Jurkat, Clone E6-1 (cell line): Measurements from ENCODE around the gene INTS6.

Source experiments
- DNase-seq: peaks from one replicate; pipeline ENCODE4 v3.0.0-alpha.2; 2011; ENCODE audit warnings: low read depth, low spot score
- H3K4me3 ChIP-seq: 2 replicates; pipeline ENCODE4 v1.5.1; 2011; ENCODE audit warnings: mild to moderate bottlenecking, low read length, control low read depth, moderate library complexity

INTS6 gene

DNA sequence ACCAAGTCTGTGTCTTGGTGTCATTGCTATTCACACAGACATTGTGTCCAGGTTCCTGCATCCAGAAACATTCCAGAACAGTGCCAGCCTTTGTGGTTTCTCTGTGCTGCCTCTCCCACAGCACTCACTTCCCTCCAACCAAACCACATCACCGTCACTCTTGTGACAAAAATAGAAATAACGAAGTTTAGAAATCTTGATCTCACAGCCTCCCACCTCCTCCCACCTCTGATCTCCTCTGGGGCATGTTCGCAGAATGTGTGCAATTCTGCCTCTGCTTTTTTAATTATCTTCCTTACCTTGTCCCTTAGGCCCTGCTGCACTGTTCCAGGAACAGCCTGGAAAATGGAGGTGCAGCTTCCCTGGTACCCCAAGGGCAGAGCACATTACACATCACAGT is 122.0 kb downstream of the INTS6 start:
- DNase-seq: peak; percentile 57
- H3K4me3 ChIP-seq: no peak overlapping the region; the same call in 1 of the 2 replicates

DNA sequence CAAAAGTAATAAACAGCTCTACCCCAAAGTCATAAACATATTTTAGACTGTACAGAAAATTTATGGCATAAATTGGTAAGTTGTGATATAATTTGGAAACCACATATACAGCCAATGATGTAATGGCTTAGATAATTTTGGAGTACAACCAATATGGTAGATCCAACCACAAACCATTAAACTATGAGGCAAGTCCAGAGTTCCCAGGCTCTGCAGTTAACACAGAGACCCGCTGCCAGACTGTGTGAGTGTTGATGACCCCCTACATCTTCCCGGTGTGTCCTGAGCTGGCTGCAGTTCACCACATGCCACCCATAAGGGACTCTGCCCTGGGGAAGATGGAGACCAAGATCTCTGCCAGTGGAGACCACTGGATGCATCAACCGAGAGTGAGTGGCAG is 123.2 kb downstream of the INTS6 start:
- DNase-seq: no peak
- H3K4me3 ChIP-seq: no peak overlapping the region

DNA sequence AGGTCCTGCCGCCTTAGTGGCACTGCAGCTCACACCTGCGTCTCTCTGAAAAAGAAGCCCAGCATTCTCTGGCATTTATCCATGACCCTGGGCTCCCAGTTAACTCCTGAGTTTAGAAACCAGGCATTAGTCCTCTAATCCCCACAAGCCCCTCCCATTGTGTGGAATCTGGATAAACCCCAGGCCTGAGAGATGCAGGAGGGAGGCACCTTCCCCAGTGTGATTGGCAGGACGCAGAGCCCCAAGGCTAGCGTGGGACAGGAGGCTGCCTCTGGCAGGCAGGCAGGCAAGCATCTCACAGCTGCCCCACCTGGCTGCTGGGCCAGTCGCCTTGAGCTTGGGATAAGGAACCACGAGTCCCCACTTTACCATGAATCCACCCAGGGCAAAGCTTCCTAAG is 124.3 kb downstream of the INTS6 start:
- H3K4me3 ChIP-seq: no peak overlapping the region
- DNase-seq: no peak

DNA sequence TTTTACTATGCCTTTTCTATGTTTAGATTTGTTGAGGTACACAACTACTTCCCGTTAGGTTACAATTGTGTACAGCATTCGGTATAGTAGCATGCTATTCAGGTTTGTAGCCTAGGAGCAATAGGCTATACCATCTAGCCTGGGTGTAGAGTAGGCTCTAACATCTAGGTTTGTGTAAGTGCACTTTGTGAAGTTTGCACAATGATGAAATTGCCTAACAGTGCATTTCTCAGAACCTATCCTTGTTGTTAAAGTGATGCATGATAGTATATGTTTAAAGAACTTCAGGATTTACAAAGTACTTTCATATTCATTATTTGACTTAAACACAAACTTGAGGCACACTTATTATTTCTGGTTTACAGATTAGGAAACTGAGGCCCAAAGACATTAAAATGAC is 124.9 kb downstream of the INTS6 start:
- DNase-seq: no peak
- no peak overlapping the region for H3K4me3 ChIP-seq

DNA sequence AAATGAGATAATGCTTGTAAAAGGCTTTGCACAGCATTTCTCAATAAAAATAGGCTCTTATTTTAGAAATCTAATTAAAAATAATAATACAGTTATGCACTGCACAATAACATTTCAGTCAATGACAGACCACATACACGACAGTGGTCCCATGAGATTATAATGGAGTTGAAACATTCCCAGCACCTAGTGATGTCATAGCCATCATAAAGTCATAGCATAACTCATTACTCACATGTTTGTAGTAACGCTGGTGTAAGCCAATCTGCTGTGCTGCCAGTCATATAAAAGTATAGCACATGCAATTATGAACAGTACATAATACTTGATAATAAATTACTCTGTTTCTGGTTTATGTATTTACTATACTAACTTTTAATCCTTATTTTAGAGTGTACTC is 126.1 kb downstream of the INTS6 start:
- H3K4me3 ChIP-seq: no peak overlapping the region
- DNase-seq: no peak

DNA sequence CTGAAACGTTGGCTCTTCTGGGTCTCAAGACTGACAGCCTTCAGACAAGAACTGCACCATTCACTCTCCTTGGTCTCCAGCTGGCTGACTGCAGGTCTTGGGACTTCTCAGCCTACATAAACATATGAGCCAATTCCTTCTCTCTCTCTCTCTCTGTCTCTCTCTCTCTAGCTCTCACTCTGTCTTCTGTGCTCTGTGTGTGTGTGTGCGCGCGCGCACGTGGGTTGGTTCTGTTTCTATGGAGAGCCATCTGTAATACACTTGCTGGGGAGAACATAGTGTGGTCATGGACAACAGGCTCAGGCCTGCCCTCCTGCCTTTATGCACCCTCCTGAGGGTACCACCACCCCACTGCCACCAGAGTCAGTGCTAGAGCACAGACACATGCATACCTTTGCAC is 127.0 kb downstream of the INTS6 start:
- no peak for DNase-seq
- no peak overlapping the region for H3K4me3 ChIP-seq

DNA sequence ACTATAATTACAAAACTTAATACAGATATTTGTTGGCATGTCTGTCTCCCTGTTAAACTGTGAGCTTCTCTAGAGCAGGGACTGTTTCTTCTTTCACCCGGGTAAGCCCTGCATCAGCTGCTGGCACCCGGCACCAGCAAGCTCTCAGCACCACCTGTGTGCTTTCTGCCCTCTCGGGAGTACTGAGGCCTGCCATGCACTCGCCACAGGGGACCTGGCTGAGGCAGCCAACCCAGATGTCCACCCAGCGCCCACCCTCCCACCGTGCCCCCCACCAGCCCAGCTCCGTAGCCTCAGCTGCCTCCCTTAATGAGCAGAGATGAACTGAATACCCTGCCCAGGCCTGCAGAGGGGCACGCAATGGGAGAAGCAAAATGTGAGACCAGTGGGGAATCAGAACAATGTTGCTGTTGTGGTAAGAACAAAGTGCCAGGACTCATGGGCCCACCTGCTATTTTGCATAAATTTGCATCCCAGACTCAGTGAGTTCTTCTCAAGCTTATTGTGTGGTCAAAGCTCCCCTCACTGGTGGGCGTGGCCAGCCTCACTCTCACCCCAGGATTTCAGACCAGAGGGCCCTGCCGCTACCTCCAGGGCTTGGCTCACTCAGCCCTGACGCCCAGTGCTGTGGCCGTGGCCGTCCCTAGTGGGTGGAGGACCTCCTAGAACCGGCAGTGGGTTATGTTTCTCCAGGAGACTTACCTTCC is 128.0 kb downstream of the INTS6 start:
- no peak overlapping the region for H3K4me3 ChIP-seq
- no peak for DNase-seq

DNA sequence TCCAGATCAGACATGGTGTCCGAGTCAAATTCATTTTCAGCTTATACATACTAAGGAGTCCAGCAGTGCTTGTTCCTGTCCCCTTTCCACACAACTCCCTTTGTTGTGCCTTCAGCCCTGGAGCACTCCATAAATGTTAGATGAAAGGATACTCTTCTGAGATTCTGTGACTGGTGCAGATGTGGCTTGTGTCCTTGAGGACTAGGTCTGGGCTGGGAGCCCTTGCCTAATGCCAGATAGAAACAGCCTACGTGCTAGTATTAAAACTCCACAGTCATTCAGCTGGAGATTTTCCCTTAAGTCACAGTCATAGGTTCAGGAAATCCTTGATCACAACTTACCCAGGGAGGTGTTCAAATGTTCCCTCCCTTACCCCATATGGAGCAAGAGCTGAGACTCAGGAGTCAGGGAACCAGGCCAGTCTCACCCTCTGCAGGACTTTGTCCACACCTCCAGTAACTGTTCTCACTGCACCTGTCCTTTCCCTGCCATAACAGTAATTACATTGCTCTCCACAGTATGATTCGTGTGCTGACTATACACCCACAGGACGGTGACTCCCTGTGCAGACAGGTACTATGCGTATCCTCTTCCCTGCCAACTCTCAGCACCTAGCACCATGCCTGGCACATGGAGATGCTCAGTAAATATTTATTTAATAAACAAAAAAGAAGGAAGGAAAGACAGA is 128.9 kb downstream of the INTS6 start:
- no peak overlapping the region for H3K4me3 ChIP-seq

DNA sequence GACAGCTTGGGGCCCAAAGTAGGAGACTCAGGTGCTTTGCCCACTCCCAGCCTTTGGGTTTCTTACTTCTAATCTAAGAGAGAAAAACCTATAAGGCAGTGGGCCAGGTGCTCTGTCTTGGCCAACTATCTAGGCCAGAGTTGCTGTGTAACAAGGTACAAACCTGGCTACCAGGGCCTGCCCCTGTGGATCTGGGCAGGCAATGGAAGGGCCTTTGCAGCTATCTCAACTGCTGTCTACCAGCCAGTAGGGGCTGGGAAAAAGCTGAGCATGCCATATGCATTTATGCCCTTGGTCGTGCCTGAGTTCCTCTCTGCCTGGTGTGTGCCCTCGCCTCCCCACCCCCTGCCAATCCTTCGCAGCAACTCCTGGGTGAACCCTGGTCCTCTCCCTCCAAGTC is 130.0 kb downstream of the INTS6 start:
- no peak for DNase-seq
- no peak overlapping the region for H3K4me3 ChIP-seq

More for the DNA sequence above, 128.9 kb downstream of the INTS6 start:
- DNase-seq: no peak

DNA sequence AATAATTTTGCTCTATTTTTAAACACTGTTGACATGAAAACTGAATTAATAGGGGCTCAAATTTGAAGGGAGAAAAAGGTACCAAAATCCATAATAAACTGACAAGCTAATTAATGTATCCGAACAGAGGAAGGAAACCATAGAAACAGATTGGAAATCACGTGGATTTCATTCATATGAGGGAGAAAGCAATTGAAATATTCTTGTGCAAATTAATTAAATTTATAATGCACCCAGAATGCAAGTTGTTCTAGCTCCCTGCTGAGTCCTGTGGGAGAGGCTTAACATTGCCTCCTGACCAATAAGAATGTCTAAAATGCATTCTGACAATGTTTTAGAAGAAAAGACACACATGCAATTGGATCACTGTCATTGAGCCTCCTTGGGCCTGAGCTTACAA is 131.0 kb downstream of the INTS6 start:
- no peak for DNase-seq
- H3K4me3 ChIP-seq: no peak overlapping the region

DNA sequence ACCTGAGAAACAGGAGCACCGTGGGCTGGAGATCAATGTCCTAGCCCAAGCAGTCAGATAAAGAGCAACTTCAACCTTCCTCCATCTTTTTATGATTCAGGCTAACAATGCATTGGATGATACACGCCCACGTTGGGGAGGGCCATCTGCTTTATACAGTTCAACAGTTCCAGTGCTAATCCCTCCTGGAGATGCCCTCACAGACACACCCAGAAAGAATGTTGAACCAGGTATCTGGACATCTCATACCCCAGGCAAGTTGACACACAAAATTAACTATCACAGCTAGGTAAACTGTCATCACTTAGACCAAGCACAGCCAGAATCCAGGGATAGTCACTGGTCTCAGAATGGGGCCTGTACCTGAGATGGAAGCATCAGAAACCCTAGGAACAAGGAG is 134.0 kb downstream of the INTS6 start:
- no peak overlapping the region for H3K4me3 ChIP-seq
- no peak for DNase-seq

DNA sequence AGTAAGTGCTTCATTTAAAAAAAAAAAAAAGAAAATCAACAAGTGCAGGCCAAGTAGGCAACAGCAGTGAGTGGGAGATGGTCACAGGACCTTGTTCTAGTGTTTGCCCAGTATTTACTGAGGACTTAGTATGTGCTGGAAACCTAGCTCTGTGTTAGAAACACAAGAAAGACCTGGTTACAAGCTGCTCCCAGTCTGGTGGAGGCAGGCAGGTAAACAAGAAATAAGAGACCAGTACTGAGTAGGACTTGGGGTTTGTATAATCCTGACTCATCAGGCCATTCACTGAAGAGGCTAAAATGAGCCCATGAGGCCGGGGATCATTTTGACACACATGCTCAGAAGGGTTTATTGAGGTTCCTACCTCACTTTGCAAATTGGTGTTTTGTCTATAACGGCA is 134.8 kb downstream of the INTS6 start:
- no peak for DNase-seq
- H3K4me3 ChIP-seq: no peak overlapping the region

DNA sequence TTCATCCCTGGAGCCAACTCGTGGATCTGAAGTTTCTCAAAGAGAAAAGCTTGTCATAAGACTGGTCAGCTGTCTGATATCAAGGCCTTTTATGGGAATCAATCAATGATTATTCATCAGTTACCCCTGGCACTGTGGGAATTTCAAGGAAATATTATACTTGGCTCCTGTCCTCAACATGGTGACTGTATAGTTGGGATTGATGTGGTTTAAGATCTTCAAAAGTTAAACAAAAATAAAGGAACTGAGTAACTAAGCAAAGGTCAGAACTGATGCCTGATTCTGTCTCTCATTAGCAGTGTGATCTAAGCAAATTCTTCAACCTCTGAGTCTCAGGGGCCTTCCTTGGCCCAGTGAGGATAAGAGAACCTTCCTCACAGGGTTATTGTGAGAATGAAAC is 135.6 kb downstream of the INTS6 start:
- no peak for DNase-seq
- no peak overlapping the region for H3K4me3 ChIP-seq

DNA sequence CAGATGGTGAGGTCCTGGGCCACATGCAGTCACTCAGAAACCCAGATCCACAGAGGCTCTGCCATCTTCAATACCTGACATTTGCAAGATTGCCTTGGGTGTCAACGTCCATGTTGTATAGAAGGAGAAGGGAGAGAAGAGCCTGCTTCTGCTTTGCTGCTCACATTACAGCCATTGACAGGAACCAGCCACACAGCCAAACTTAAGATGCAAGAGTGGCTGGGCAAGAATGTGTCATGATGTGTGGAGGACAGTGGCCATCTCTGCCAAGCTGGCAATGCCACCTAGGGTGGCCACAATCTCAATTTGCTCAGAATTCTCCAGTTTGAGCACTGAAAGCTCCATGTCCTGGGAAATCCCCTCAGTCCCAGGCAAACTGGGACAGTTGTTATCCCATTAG is 139.2 kb downstream of the INTS6 start:
- no peak overlapping the region for H3K4me3 ChIP-seq
- no peak for DNase-seq

DNA sequence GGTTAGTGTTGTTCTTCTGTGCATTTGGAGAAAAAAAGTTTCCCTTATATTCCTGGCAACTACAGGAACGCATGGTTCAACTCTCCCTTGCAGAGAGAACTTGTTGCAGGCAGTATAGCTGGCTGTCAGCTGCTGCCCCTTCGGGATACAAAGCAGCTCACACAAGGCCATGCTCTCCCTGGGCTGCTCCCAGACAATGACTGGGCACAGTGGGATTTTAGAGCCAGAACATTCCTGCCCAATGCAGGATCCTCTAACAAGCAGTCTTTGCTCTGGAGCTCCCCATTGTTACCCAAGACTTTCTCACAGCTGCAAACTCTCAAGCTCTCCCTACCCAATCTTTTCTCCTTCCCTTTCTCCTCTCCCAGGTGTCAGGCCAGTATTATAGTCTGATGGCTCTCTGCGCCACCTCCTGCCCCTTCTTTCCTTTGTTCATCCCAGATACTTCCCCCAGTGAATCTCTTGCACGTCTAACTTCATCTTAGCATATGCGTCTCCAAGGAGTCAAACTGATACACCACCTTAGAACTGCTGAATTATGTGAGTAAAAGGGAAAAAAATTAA is 140.8 kb downstream of the INTS6 start:
- no peak for DNase-seq
- no peak overlapping the region for H3K4me3 ChIP-seq
